Hematopoietic multipotent progenitor cell treated with erythropoietin and hydrocortisone succinate and interleukin-3 and kit ligand, for 15 days (in vitro differentiated cells): ENCODE results near the gene ATF7.
"Not testable (repeated sequence)": the region's sequence is repeated elsewhere in the genome, so short reads cannot be mapped to it uniquely, and the experiment has no call there.

Source experiments
- DNase-seq: peaks from one replicate; pipeline ENCODE4 v3.0.0-alpha.2; 2015; ENCODE audit warnings: low spot score

ATF7 gene

GRCh38 chr12:53481939-53482586, 144.1 kb downstream of the ATF7 start:
- no peak for DNase-seq

- DNase-seq, result not testable (repeated sequence)
Observed at GRCh38 chr12:53481458-53481857, 144.7 kb downstream of the ATF7 start.

- no peak for DNase-seq
Observed at GRCh38 chr12:53480491-53481442, 145.4 kb downstream of the ATF7 start.

DNA sequence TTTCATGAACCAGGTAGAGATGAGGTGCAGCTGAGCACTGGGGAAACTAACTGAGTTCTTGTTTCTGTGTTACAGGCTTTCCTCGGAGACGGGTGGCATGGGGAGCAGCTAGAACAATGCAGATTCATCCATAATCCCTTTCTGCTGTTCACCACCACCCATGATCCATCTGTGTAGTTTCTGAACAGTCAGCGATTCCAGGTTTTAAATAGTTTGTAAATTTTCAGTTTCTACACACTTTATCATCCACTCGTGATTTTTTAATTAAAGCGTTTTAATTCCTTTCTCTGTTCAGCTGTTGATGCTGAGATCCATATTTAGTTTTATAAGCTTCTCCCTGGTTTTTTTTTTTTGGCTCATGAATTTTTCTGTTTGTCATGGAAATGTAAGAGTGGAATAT, 146.9 kb downstream of the ATF7 start:
- DNase-seq, result no peak

DNA sequence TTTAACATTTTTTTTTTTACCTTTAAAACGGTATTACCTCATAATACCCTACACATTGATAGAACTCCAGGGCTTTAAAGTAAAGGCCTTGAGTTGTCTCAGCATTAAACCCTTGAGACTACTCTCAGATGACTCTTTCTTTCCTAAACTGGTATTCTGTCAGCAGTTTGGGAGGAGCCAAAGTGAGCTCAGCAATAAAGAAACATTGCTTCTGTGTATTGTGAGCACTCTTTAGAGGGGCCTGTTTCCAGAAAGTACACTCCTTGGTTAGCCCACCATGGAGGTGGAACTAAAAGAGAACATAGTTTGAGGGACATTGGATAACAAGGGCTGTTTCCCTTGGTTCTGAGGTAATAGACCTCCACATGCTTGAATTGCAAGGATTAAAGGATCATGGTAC, 147.3 kb downstream of the ATF7 start:
- DNase-seq, result no peak

GRCh38 chr12:53476769-53477209, 149.4 kb downstream of the ATF7 start:
- peak; percentile 41 for DNase-seq

DNA sequence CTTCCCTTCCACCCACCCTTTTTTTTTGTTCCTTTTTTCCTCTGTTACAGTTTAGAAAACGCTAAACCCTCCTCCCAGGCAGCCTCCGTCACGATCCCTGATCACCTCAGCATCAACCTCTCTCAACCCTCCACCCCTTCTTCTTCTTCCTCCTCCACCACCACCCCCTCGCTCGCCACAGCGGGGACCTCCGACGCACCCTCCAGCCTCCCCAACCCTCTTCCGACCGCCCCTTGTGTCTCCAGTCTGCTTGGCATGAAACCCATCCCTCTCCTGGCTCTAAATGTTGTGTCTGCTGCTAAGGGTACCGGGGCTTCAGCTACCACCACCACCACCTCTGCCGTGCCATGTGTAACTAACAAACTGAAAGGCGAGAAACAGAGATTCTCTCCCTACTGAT, 151.4 kb downstream of the ATF7 start:
- no peak for DNase-seq

- DNase-seq, result no peak
Observed at GRCh38 chr12:53474077-53474476, 152.1 kb downstream of the ATF7 start.

GRCh38 chr12:53472056-53472582, 154.1 kb downstream of the ATF7 start:
- DNase-seq, result no peak

- DNase-seq, result no peak
Observed at GRCh38 chr12:53468282-53468681, 157.9 kb downstream of the ATF7 start.

GRCh38 chr12:53467880-53468279, 158.3 kb downstream of the ATF7 start:
- DNase-seq, result no peak

DNA sequence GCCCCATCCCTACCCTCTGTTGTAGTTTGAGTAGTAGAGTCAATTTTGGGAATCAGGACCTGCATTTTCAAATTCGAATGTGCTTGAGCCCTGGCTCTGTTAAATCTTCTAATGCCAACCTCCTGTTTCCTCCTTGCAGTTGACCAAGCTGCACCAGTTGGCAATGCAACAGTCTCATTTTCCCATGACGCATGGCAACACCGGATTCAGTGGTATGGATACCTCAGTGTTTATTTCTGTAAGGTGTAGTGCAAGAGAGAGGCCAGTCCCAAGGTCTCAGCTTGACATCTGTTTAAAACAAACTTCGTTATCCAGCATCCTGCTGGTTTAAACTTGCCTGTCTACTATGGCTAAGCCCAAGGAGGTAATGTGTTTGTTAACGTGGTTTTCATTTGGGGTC, 159.1 kb downstream of the ATF7 start:
- DNase-seq, result no peak

GRCh38 chr12:53466640-53467039, 159.5 kb downstream of the ATF7 start:
- no peak for DNase-seq

DNA sequence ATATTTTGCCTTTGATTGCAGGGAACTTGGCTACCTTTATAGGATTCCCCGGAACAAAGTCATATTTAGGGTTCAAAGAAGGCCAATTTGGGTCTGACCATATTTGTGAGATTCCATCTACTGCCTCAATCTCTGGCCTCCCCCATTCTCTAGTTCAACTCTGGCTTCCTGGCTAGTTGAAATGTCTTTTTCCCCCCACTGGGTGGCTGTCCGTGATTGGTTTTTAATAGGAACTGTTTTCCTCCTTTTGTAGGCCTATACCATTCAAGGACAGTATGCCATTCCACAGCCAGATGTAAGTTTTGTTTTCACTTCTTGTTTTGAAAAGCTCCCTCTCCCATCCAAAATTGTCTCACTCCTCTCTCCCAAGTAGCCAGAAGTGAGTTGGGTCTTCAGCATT, 160.5 kb downstream of the ATF7 start:
- DNase-seq, result no peak

DNA sequence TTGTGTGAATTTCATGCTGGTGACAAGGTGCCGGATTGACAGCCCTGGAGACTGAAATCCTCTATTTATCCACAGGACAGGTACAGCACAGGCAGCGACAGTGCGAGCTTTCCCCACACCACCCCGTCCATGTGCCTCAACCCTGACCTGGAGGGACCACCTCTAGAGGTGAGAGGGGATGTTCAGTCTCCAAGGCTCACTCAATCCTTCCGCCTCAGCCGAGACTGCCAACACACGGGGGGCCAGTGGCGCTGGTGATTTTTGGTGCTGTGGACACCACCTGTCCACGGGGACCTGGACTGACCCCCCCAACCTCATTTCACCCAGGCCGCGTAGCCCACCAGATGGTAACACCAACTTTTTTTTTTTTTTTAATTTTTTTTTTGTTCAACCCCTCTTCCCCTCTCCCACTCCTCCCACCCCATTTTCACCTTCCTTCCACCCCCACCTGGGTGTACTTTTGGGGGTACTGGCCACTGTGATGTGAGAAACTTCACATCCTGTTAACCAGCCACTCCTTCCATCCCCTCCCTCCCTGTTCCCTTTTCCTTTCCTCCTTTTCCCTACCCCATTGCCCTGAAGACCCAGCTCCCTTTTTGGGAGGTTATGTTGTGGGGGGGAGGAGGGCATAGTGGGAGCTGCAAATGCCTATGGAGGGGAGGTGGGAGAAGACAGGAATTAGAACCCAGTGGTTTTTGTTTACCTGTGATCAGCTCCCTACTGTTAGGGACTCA, 161.3 kb downstream of the ATF7 start:
- DNase-seq, result no peak

DNA sequence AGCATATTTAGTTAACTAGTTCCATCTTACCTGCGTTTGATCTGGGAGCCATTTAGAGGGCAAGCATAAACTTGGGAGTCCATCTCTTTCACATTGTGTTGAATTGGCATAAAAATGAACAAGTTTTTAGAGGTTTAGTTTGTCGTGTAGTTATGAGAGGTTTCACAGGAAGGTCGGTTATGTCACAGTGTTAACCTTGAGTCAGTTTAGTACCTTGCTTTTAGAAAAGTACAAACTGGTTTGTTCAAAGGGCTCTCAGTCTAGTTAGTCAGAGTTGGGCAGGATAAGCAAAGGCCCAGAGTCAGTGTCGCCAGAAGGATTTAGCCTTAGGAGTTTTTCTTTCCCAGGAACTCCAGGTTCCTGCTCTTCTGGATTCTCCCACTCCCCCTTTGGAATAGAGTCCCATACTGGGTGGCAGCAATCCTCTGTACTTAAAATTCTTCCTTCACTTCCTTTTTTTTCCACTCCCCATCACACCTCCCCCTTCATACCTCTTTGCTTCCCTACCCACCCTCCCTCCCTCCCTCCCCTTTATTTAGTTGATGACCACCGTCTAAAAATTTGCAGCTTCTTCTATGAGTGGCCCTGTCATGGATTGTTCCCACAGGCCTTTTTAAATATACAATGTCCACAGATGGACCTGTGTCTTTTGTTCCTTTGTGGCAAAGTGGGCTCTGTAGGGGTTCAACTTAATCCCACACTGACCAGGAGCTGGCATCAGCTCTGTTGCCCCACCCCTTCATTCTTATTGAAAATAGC, 162.2 kb downstream of the ATF7 start:
- no peak for DNase-seq

- DNase-seq, result no peak
Observed at GRCh38 chr12:53462935-53463334, 163.2 kb downstream of the ATF7 start.

DNA sequence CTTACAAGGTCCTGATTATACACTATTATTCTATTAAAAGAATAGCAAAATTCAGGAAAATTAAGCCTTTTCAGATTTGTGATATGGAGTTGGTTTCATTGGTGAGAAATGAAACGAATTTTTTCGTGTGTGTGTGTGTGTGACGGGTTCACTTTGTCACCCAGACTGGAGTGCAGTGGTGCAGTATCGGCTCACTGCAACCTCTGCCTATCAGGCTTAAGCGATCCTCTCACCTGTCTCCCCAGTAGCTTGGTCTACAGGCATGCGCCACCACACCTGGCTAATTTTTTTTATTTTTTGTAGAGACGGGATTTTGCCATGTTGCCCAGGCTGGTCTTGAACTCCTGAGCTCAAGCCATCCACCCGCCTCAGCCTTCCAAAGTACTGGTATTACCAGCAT, 164.6 kb downstream of the ATF7 start:
- no peak for DNase-seq

DNA sequence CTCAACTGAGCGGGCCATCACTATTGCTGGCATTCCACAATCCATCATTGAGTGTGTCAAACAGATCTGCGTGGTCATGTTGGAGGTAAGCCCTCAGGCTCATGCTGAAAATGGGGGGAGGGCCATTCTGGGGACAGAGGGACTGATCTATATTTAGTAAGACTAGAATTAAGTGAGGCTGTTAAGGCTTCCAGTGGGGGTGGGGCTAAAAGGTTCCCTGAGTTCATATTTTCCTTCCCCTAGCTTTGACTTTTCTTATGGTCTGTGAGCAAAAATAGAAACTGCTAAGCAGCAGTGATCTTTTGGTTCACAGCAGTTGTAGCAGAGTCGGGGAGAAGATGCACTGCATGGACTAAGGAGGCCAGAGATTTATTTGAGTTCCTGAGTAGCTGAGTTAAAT, 165.1 kb downstream of the ATF7 start:
- DNase-seq, result no peak

GRCh38 chr12:53459097-53459496, 167.1 kb downstream of the ATF7 start:
- no peak for DNase-seq
